ENCODE measurements around the gene TP63. TPM values are rescaled to one million over a fixed set of nuclear protein-coding genes. Genes with fewer than 3 reads are reported as not detected.

Gene TP63
- total RNA-seq, 1 donor from 2014 or later = 5.8 TPM

- Mint-ChIP-seq H3K27ac (no peak overlapping the region), H3K27me3 (no peaks in the 10 kb centered on the region), H3K4me1 (ENCODE audit: unreplicated experiment) (no peaks in the 10 kb centered on the region), H3K9me3 (no peaks in the 10 kb centered on the region), H3K36me3 (no peaks in the 10 kb centered on the region), H3K4me3 (no peak overlapping the region)
- no peak for DNase-seq (ENCODE audit: extremely low spot score, unreplicated experiment)
- no peak for TF ChIP-seq CTCF (conservative IDR thresholded peaks at IDR 0.05)
These were observed 266.2 kb downstream of the TP63 start for GRCh38 chr3:189897406-189897805.

GRCh38 chr3:189898559-189899153, 267.5 kb downstream of the TP63 start:
- no peak for DNase-seq (ENCODE audit: extremely low spot score, unreplicated experiment)
- Mint-ChIP-seq H3K36me3 (no peaks in the 10 kb centered on the region), H3K4me3 (no peak overlapping the region), H3K4me1 (ENCODE audit: unreplicated experiment) (no peaks in the 10 kb centered on the region), H3K27me3 (no peaks in the 10 kb centered on the region), H3K27ac (no peak overlapping the region), H3K9me3 (no peaks in the 10 kb centered on the region)
- TF ChIP-seq CTCF (conservative IDR thresholded peaks at IDR 0.05) = no peak

- no peak for TF ChIP-seq CTCF (conservative IDR thresholded peaks at IDR 0.05)
These were observed 268.0 kb downstream of the TP63 start for GRCh38 chr3:189899186-189899585.

GRCh38 chr3:189900578-189900977, 269.4 kb downstream of the TP63 start:
- Mint-ChIP-seq H3K4me3 (no peak overlapping the region), H3K36me3 (no peaks in the 10 kb centered on the region), H3K27ac (no peak overlapping the region), H3K27me3 (no peaks in the 10 kb centered on the region), H3K4me1 (ENCODE audit: unreplicated experiment) (no peaks in the 10 kb centered on the region), H3K9me3 (no peaks in the 10 kb centered on the region)
- TF ChIP-seq CTCF (conservative IDR thresholded peaks at IDR 0.05) = no peak
- DNase-seq (ENCODE audit: extremely low spot score, unreplicated experiment) = no peak

More at GRCh38 chr3:189899186-189899585, 268.0 kb downstream of the TP63 start:
- no peak overlapping the region for H3K27ac Mint-ChIP-seq
- H3K4me1 Mint-ChIP-seq (ENCODE audit: unreplicated experiment) = no peaks in the 10 kb centered on the region
- H3K27me3 Mint-ChIP-seq = no peaks in the 10 kb centered on the region
- no peaks in the 10 kb centered on the region for H3K9me3 Mint-ChIP-seq
- DNase-seq (ENCODE audit: extremely low spot score, unreplicated experiment) = no peak
- no peak overlapping the region for H3K4me3 Mint-ChIP-seq
- no peaks in the 10 kb centered on the region for H3K36me3 Mint-ChIP-seq

GRCh38 chr3:189901481-189901880, 270.3 kb downstream of the TP63 start:
- no peak for TF ChIP-seq CTCF (conservative IDR thresholded peaks at IDR 0.05)
- H3K9me3 Mint-ChIP-seq = no peaks in the 10 kb centered on the region
- no peaks in the 10 kb centered on the region for H3K36me3 Mint-ChIP-seq
- no peak overlapping the region for H3K27ac Mint-ChIP-seq
- H3K4me3 Mint-ChIP-seq = no peak overlapping the region
- H3K27me3 Mint-ChIP-seq = no peaks in the 10 kb centered on the region
- no peaks in the 10 kb centered on the region for H3K4me1 Mint-ChIP-seq (ENCODE audit: unreplicated experiment)
- DNase-seq (ENCODE audit: extremely low spot score, unreplicated experiment) = no peak
